ENCODE measurements around the gene TULP4.
"Not testable (repeated sequence)": the region's sequence is repeated elsewhere in the genome, so short reads cannot be mapped to it uniquely, and the experiment has no call there.

Gene TULP4

GRCh38 chr6:158461954-158462353 is 149.7 kb downstream of the TULP4 start:
- DNase-seq (ENCODE audit: low read depth, low spot score) = no peak
- H3K4me3 ChIP-seq (ENCODE audit: low read length) = no peak overlapping the region
- H3K4me1 ChIP-seq (ENCODE audit: control insufficient read depth, insufficient read depth, low read length) = peaks cover 6% of the 10 kb centered on the region; the same call in 1 of the 2 replicates
- no peak overlapping the region for H3K27ac ChIP-seq (ENCODE audit: low read length)
- no peaks in the 10 kb centered on the region for H3K9me3 ChIP-seq (ENCODE audit: control insufficient read depth, insufficient read depth, low read length)
- H3K27me3 ChIP-seq (ENCODE audit: control insufficient read depth, insufficient read depth, low read length) = peaks cover 5% of the 10 kb centered on the region
- no CpG with 5 or more reads among the region's 2 CpGs for WGBS (ENCODE audit: insufficient coverage, insufficient read length)
- no peaks in the 10 kb centered on the region for H3K36me3 ChIP-seq (ENCODE audit: control insufficient read depth, insufficient read depth, low read length)

GRCh38 chr6:158464483-158464882 is 152.2 kb downstream of the TULP4 start:
- DNase-seq (ENCODE audit: low read depth, low spot score) = peak; percentile 73
- H3K27ac ChIP-seq (ENCODE audit: low read length) = no peak overlapping the region
- WGBS (ENCODE audit: insufficient coverage, insufficient read length) = no CpG with 5 or more reads among the region's 9 CpGs
- H3K4me3 ChIP-seq (ENCODE audit: low read length) = no peak overlapping the region
- no peaks in the 10 kb centered on the region for H3K36me3 ChIP-seq (ENCODE audit: control insufficient read depth, insufficient read depth, low read length)
- H3K4me1 ChIP-seq (ENCODE audit: control insufficient read depth, insufficient read depth, low read length) = peaks cover 6% of the 10 kb centered on the region; the same call in 1 of the 2 replicates
- H3K9me3 ChIP-seq (ENCODE audit: control insufficient read depth, insufficient read depth, low read length) = no peaks in the 10 kb centered on the region
- H3K27me3 ChIP-seq (ENCODE audit: control insufficient read depth, insufficient read depth, low read length) = peaks cover 20% of the 10 kb centered on the region

- no CpG with 5 or more reads among the region's 2 CpGs for WGBS (ENCODE audit: insufficient coverage, insufficient read length)
- peaks cover 5% of the 10 kb centered on the region; the same call in 1 of the 2 replicates for H3K4me1 ChIP-seq (ENCODE audit: control insufficient read depth, insufficient read depth, low read length)
- H3K4me3 ChIP-seq (ENCODE audit: low read length) = no peak overlapping the region
- H3K36me3 ChIP-seq (ENCODE audit: control insufficient read depth, insufficient read depth, low read length) = no peaks in the 10 kb centered on the region
- no peak overlapping the region for H3K27ac ChIP-seq (ENCODE audit: low read length)
- no peak for DNase-seq (ENCODE audit: low read depth, low spot score)
- H3K27me3 ChIP-seq (ENCODE audit: control insufficient read depth, insufficient read depth, low read length) = peaks cover 25% of the 10 kb centered on the region
- no peaks in the 10 kb centered on the region for H3K9me3 ChIP-seq (ENCODE audit: control insufficient read depth, insufficient read depth, low read length)
Observed at GRCh38 chr6:158465257-158465656, 153.0 kb downstream of the TULP4 start.

GRCh38 chr6:158465747-158466146 is 153.5 kb downstream of the TULP4 start:
- WGBS (ENCODE audit: insufficient coverage, insufficient read length) = no CpG with 5 or more reads among the region's 3 CpGs
- Histone ChIP-seq H3K27ac (ENCODE audit: low read length) (no peak overlapping the region), H3K9me3 (ENCODE audit: control insufficient read depth, insufficient read depth, low read length) (no peaks in the 10 kb centered on the region), H3K4me1 (ENCODE audit: control insufficient read depth, insufficient read depth, low read length) (peaks cover 5% of the 10 kb centered on the region; the same call in 1 of the 2 replicates), H3K27me3 (ENCODE audit: control insufficient read depth, insufficient read depth, low read length) (peaks cover 25% of the 10 kb centered on the region), H3K36me3 (ENCODE audit: control insufficient read depth, insufficient read depth, low read length) (no peaks in the 10 kb centered on the region), H3K4me3 (ENCODE audit: low read length) (no peak overlapping the region)
- DNase-seq (ENCODE audit: low read depth, low spot score) = no peak

- H3K4me3 ChIP-seq (ENCODE audit: low read length) = no peak overlapping the region
- DNase-seq (ENCODE audit: low read depth, low spot score) = peak; percentile 27
- H3K27ac ChIP-seq (ENCODE audit: low read length) = no peak overlapping the region
- H3K9me3 ChIP-seq (ENCODE audit: control insufficient read depth, insufficient read depth, low read length) = no peaks in the 10 kb centered on the region
- peaks cover 27% of the 10 kb centered on the region for H3K27me3 ChIP-seq (ENCODE audit: control insufficient read depth, insufficient read depth, low read length)
- no CpG with 5 or more reads among the region's 6 CpGs for WGBS (ENCODE audit: insufficient coverage, insufficient read length)
- peaks cover 5% of the 10 kb centered on the region; the same call in 1 of the 2 replicates for H3K4me1 ChIP-seq (ENCODE audit: control insufficient read depth, insufficient read depth, low read length)
- no peaks in the 10 kb centered on the region for H3K36me3 ChIP-seq (ENCODE audit: control insufficient read depth, insufficient read depth, low read length)
Observed at GRCh38 chr6:158467923-158468322, 155.7 kb downstream of the TULP4 start.

GRCh38 chr6:158468666-158469065 is 156.4 kb downstream of the TULP4 start:
- peaks cover 5% of the 10 kb centered on the region; the same call in 1 of the 2 replicates for H3K4me1 ChIP-seq (ENCODE audit: control insufficient read depth, insufficient read depth, low read length)
- no peak overlapping the region for H3K4me3 ChIP-seq (ENCODE audit: low read length)
- no peaks in the 10 kb centered on the region for H3K36me3 ChIP-seq (ENCODE audit: control insufficient read depth, insufficient read depth, low read length)
- WGBS (ENCODE audit: insufficient coverage, insufficient read length) = no CpG with 5 or more reads among the region's 6 CpGs
- H3K27ac ChIP-seq (ENCODE audit: low read length) = no peak overlapping the region
- peaks cover 27% of the 10 kb centered on the region for H3K27me3 ChIP-seq (ENCODE audit: control insufficient read depth, insufficient read depth, low read length)
- no peak for DNase-seq (ENCODE audit: low read depth, low spot score)
- H3K9me3 ChIP-seq (ENCODE audit: control insufficient read depth, insufficient read depth, low read length) = no peaks in the 10 kb centered on the region

- no CpG with 5 or more reads among the region's 18 CpGs for WGBS (ENCODE audit: insufficient coverage, insufficient read length)
- H3K27me3 ChIP-seq (ENCODE audit: control insufficient read depth, insufficient read depth, low read length) = peaks cover 27% of the 10 kb centered on the region
Observed at GRCh38 chr6:158470023-158470422, 157.8 kb downstream of the TULP4 start.

GRCh38 chr6:158471339-158471738 is 159.1 kb downstream of the TULP4 start:
- no CpG with 5 or more reads among the region's 3 CpGs for WGBS (ENCODE audit: insufficient coverage, insufficient read length)
- Histone ChIP-seq H3K9me3 (ENCODE audit: control insufficient read depth, insufficient read depth, low read length) (no peaks in the 10 kb centered on the region), H3K36me3 (ENCODE audit: control insufficient read depth, insufficient read depth, low read length) (no peaks in the 10 kb centered on the region), H3K4me3 (ENCODE audit: low read length) (no peak overlapping the region), H3K27ac (ENCODE audit: low read length) (no peak overlapping the region), H3K4me1 (ENCODE audit: control insufficient read depth, insufficient read depth, low read length) (0 out of 2 replicates have a peak, but pooled peaks cover 1% of the 10 kb centered on the region), H3K27me3 (ENCODE audit: control insufficient read depth, insufficient read depth, low read length) (peaks cover 27% of the 10 kb centered on the region)
- no peak for DNase-seq (ENCODE audit: low read depth, low spot score)

More at GRCh38 chr6:158470023-158470422, 157.8 kb downstream of the TULP4 start:
- not testable (repeated sequence) for H3K36me3 ChIP-seq (ENCODE audit: control insufficient read depth, insufficient read depth, low read length); H3K27ac ChIP-seq (ENCODE audit: low read length); H3K4me3 ChIP-seq (ENCODE audit: low read length); DNase-seq (ENCODE audit: low read depth, low spot score); H3K4me1 ChIP-seq (ENCODE audit: control insufficient read depth, insufficient read depth, low read length); H3K9me3 ChIP-seq (ENCODE audit: control insufficient read depth, insufficient read depth, low read length)

- Histone ChIP-seq H3K27me3 (ENCODE audit: control insufficient read depth, insufficient read depth, low read length) (peaks cover 21% of the 10 kb centered on the region), H3K27ac (ENCODE audit: low read length) (no peak overlapping the region)
- no peak for DNase-seq (ENCODE audit: low read depth, low spot score)
Observed at GRCh38 chr6:158472447-158472846, 160.2 kb downstream of the TULP4 start.

GRCh38 chr6:158474961-158475343 is 162.7 kb downstream of the TULP4 start:
- peaks cover 4% of the 10 kb centered on the region; the same call in 1 of the 2 replicates for H3K27me3 ChIP-seq (ENCODE audit: control insufficient read depth, insufficient read depth, low read length)
- H3K4me3 ChIP-seq (ENCODE audit: low read length) = no peak overlapping the region
- H3K9me3 ChIP-seq (ENCODE audit: control insufficient read depth, insufficient read depth, low read length) = no peaks in the 10 kb centered on the region
- no peak for DNase-seq (ENCODE audit: low read depth, low spot score)
- H3K4me1 ChIP-seq (ENCODE audit: control insufficient read depth, insufficient read depth, low read length) = no peaks in the 10 kb centered on the region
- peaks cover 5% of the 10 kb centered on the region; the same call in 1 of the 2 replicates for H3K36me3 ChIP-seq (ENCODE audit: control insufficient read depth, insufficient read depth, low read length)
- H3K27ac ChIP-seq (ENCODE audit: low read length) = no peak overlapping the region
- WGBS (ENCODE audit: insufficient coverage, insufficient read length) = no CpG with 5 or more reads among the region's 5 CpGs

More at GRCh38 chr6:158472447-158472846, 160.2 kb downstream of the TULP4 start:
- Histone ChIP-seq H3K4me1 (ENCODE audit: control insufficient read depth, insufficient read depth, low read length) (no peaks in the 10 kb centered on the region), H3K4me3 (ENCODE audit: low read length) (no peak overlapping the region), H3K36me3 (ENCODE audit: control insufficient read depth, insufficient read depth, low read length) (no peaks in the 10 kb centered on the region), H3K9me3 (ENCODE audit: control insufficient read depth, insufficient read depth, low read length) (no peaks in the 10 kb centered on the region)
- no CpG with 5 or more reads among the region's 5 CpGs for WGBS (ENCODE audit: insufficient coverage, insufficient read length)

Data from iPS DF 6.9 (cell line).